GM21723 (cell line): ENCODE results near the gene CGB7.
"Not testable (repeated sequence)": the region's sequence is repeated elsewhere in the genome, so short reads cannot be mapped to it uniquely, and the experiment has no call there.

Experiments
- ATAC-seq: cut with Tn5 transposase; IDR thresholded peaks from one replicate; pipeline ENCODE4 v1.9.1; 2021; ENCODE audit warnings: mild to moderate bottlenecking, moderate library complexity; ENCODE audit not compliant: unreplicated experiment

Gene CGB7

GRCh38 chr19:49057636-49058234 is at the start of gene CGB7:
CGB7 (minus strand) TSS chr19:49057749; CDS start chr19:49055375, 2,374 bp downstream.
- ATAC-seq, result no peak

- no peak for ATAC-seq
These were observed 49.1 kb upstream of the CGB7 start for GRCh38 chr19:49106648-49107135.

GRCh38 chr19:49104229-49104864 is 46.8 kb upstream of the CGB7 start:
- no peak for ATAC-seq

- ATAC-seq, result no peak
These were observed 46.0 kb upstream of the CGB7 start for GRCh38 chr19:49103331-49104085.

- no peak for ATAC-seq
These were observed 44.8 kb upstream of the CGB7 start for GRCh38 chr19:49102303-49102702.

GRCh38 chr19:49101160-49101559 is 43.6 kb upstream of the CGB7 start:
- ATAC-seq, result no peak

- no peak for ATAC-seq
These were observed 41.2 kb upstream of the CGB7 start for GRCh38 chr19:49098795-49099194.

- ATAC-seq, result no peak
These were observed 40.1 kb upstream of the CGB7 start for GRCh38 chr19:49097453-49098288.

- ATAC-seq, result no peak
These were observed 37.2 kb upstream of the CGB7 start for GRCh38 chr19:49094505-49095482.

GRCh38 chr19:49092686-49093085 is 35.1 kb upstream of the CGB7 start:
- ATAC-seq, result no peak

- no peak for ATAC-seq
These were observed 34.0 kb upstream of the CGB7 start for GRCh38 chr19:49091391-49092038.

- no peak for ATAC-seq
These were observed 28.7 kb upstream of the CGB7 start for GRCh38 chr19:49086296-49086695.

GRCh38 chr19:49085868-49086232 is 28.3 kb upstream of the CGB7 start:
- ATAC-seq, result no peak

GRCh38 chr19:49085020-49085867 is 27.7 kb upstream of the CGB7 start, which contains the start of gene SNRNP70:
SNRNP70 (plus strand) TSS chr19:49085451; CDS start chr19:49086415, 964 bp downstream.
- ATAC-seq, result peak; percentile 79

- no peak for ATAC-seq
These were observed 26.9 kb upstream of the CGB7 start for GRCh38 chr19:49084206-49085019.

- no peak for ATAC-seq
These were observed 23.7 kb upstream of the CGB7 start for GRCh38 chr19:49081273-49081672.

- ATAC-seq, result no peak
These were observed 22.8 kb upstream of the CGB7 start for GRCh38 chr19:49080392-49080791.

GRCh38 chr19:49074869-49075268 is 17.3 kb upstream of the CGB7 start:
- ATAC-seq, result not testable (repeated sequence)
